Cardiac fibroblast (primary cell): ENCODE measurements around the gene DNAAF5.
A peak's percentile ranks its signal among the peaks of the same experiment; 100 is the strongest.
"Not testable (repeated sequence)": the region's sequence is repeated elsewhere in the genome, so short reads cannot be mapped to it uniquely, and the experiment has no call there.

Experiments
- DNase-seq, 2 donors: peaks; one replicate each; pipeline versions ENCODE4 v3.0.0 to v3.0.0-alpha.2; 2010; ENCODE audit warnings: low read depth in 2 of 2
- H3K4me3 ChIP-seq, 2 donors: replicated peaks in 1 of 2; 1 replicate in 1 of 2; 2 replicates in 1 of 2; pipeline ENCODE4 v1.5.1; 2011; ENCODE audit warnings: low read depth in 2 of 2, low read length in 2 of 2, mild to moderate bottlenecking in 2 of 2, moderate library complexity in 1 of 2
- CTCF ChIP-seq: IDR thresholded peaks from one replicate; pipeline ENCODE4 v1.5.1; 2011; ENCODE audit warnings: low read depth, mild to moderate bottlenecking, low read length, inconsistent platforms

Gene DNAAF5

GRCh38 chr7:747186-747585, 20.7 kb downstream of the DNAAF5 start:
- DNase-seq = no peak
- no peak overlapping the region for H3K4me3 ChIP-seq
- TF ChIP-seq CTCF = no peak

- TF ChIP-seq CTCF = no peak
- no peak for DNase-seq
- H3K4me3 ChIP-seq = no peak overlapping the region
These were observed 21.9 kb downstream of the DNAAF5 start for GRCh38 chr7:748446-748845.

GRCh38 chr7:749140-749551, 22.6 kb downstream of the DNAAF5 start:
- peak; percentile 52 to 60 for DNase-seq
- H3K4me3 ChIP-seq = no peak overlapping the region
- no peak for TF ChIP-seq CTCF

- no peak for DNase-seq
- no peak overlapping the region for H3K4me3 ChIP-seq
- no peak for TF ChIP-seq CTCF
These were observed 23.8 kb downstream of the DNAAF5 start for GRCh38 chr7:750111-750905.

GRCh38 chr7:751826-752225, 25.3 kb downstream of the DNAAF5 start:
- no peak overlapping the region for H3K4me3 ChIP-seq
- TF ChIP-seq CTCF = no peak
- DNase-seq = no peak

GRCh38 chr7:752256-752655, 25.8 kb downstream of the DNAAF5 start:
- DNase-seq, H3K4me3 ChIP-seq: not testable (repeated sequence)

- H3K4me3 ChIP-seq = no peak overlapping the region
- no peak for TF ChIP-seq CTCF
- no peak for DNase-seq
These were observed 26.7 kb downstream of the DNAAF5 start for GRCh38 chr7:753190-753589.
